ENCODE measurements around the gene RETREG1.
"Not testable (repeated sequence)": the region's sequence is repeated elsewhere in the genome, so short reads cannot be mapped to it uniquely, and the experiment has no call there.

RETREG1 gene

DNA sequence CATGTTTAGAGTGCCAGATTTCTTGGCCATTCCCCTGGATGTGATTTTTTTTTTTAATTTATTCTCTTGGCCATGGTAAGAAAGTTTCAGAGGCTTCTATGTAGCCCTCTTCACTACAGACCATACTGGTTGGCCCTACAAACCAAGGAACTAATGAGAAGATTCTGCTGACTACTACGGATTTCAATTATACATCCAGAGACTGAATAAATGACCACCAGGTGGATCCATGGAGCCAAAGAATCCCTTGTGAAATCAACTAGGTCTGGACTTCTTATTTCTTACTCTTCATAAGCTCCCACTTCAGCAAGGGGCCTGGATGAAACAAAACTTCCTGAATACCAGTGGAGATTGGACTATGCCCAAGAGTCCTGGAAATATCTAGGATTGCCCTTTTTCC, 178.8 kb downstream of the RETREG1 start:
- DNase-seq (ENCODE audit: extremely low spot score): no peak
- CTCF ChIA-PET: interaction anchor here (1.5 kb wide), 1 partner anchor 18 kb away, joined by 5 read pairs; no protein-coding TSS in a partner anchor
- POLR2A ChIA-PET: no interaction called here
- TF ChIP-seq NFRKB (IDR thresholded peaks at IDR 0.05) (no peak), CTBP1 (IDR thresholded peaks at IDR 0.05; ENCODE audit: borderline replicate concordance) (no peak), BHLHE40 (IDR thresholded peaks at IDR 0.05; ENCODE audit: borderline replicate concordance) (no peak), HDGF (IDR thresholded peaks at IDR 0.05; ENCODE audit: borderline replicate concordance) (no peak), ARNT (IDR thresholded peaks at IDR 0.05) (no peak)

GRCh38 chr5:16436065-16436682, 180.6 kb downstream of the RETREG1 start:
- CTCF ChIA-PET; DNase-seq (ENCODE audit: extremely low spot score): not testable (repeated sequence)
- POLR2A ChIA-PET: interaction anchor here (0.6 kb wide), 1 partner anchor 278 kb away, joined by 3 read pairs; no protein-coding TSS in a partner anchor

DNA sequence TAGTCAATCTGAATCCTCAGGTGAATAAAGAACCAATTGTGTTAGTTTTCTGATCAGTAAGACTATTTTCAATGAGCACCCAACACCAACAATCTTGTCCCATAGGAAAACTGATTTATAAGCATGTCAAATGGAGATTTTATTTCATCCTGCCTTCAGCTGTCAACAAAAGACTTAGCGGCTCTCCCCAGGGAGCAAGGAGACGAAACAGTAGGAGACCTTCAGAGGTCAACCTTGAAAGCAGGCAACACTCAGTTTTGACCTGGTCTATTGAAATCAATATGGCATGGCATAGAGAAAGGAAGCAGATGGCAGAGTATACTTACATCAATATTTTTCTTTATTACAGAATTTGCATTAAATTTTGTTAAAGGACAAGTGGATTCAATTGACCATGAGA, 185.3 kb downstream of the RETREG1 start:
- TF ChIP-seq, protein P1, sequence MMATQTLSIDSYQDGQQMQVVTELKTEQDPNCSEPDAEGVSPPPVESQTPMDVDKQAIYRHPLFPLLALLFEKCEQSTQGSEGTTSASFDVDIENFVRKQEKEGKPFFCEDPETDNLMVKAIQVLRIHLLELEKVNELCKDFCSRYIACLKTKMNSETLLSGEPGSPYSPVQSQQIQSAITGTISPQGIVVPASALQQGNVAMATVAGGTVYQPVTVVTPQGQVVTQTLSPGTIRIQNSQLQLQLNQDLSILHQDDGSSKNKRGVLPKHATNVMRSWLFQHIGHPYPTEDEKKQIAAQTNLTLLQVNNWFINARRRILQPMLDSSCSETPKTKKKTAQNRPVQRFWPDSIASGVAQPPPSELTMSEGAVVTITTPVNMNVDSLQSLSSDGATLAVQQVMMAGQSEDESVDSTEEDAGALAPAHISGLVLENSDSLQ (IDR thresholded peaks at IDR 0.05): peak; percentile 31; the same call in 1 of the 2 replicates
- no peak for TF ChIP-seq NFRKB (IDR thresholded peaks at IDR 0.05)
- DNase-seq (ENCODE audit: extremely low spot score): no peak
- ChIA-PET POLR2A (no interaction called here), CTCF (no interaction called here)

- ChIA-PET CTCF (no interaction called here), POLR2A (no interaction called here)
- DNase-seq (ENCODE audit: extremely low spot score): no peak
- no peak for TF ChIP-seq FOXM1 (IDR thresholded peaks at IDR 0.05; ENCODE audit: borderline replicate concordance)
These were observed 186.3 kb downstream of the RETREG1 start for GRCh38 chr5:16430349-16431089.

DNA sequence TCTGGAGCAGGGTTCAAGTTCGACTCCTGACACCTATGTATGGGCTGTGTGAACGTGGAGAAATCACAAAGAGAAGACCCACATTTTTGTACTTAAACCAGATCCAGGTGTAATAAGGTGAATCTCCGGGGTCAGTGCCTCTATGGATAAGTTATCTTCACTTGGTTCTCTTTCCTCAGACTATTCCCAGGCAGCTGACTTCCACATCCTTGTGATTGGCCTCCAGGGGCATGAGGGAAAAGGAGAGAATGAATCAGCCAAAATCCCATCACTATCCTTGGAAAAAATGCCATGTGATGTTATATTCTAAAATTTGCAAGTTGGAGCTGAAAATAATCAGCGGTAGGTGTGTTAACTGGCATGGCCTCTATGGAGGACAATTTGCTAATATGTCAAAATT, 188.4 kb downstream of the RETREG1 start:
- CTCF ChIA-PET: interaction anchor here (0.6 to 1.5 kb wide), 2 partner anchors 28 to 101 kb away, joined by 3 to 7 read pairs; no protein-coding TSS in a partner anchor

DNA sequence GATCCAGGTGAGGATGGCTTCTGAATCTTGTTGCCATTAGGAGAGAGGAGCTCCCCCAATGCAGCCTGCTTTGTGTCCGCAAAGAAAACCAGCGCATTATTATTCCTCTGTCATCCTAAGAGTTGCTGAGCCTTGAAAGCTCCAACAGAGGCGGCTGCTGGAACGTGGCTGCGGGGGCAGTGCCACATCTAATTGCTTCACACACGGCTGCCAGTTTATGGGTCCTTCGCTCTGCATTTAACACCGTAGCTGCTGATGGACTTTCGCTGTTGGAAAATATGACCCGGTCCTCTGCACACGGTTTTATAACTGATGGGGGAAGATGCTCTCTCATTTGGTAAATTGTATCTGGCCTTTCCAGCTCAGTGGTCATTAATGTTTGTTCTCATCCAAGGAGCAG, 189.2 kb downstream of the RETREG1 start:
- TF ChIP-seq, protein P1 (IDR thresholded peaks at IDR 0.05): no peak
- no peak for TF ChIP-seq SUZ12 (IDR thresholded peaks at IDR 0.05)
- no peak for TF ChIP-seq BHLHE40 (IDR thresholded peaks at IDR 0.05; ENCODE audit: borderline replicate concordance)
- TF ChIP-seq L3MBTL2 (conservative IDR thresholded peaks at IDR 0.05): no peak
- no peak for TF ChIP-seq ZNF384 (IDR thresholded peaks at IDR 0.05)
- TF ChIP-seq ELF4 (IDR thresholded peaks at IDR 0.05): no peak
- TF ChIP-seq TARDBP (IDR thresholded peaks at IDR 0.05): no peak
- no peak for TF ChIP-seq FOXA1 (IDR thresholded peaks at IDR 0.05)
- no peak for TF ChIP-seq NFRKB (IDR thresholded peaks at IDR 0.05)
- no peak for TF ChIP-seq CTBP1 (IDR thresholded peaks at IDR 0.05; ENCODE audit: borderline replicate concordance)
- no peak for TF ChIP-seq FOXM1 (IDR thresholded peaks at IDR 0.05; ENCODE audit: borderline replicate concordance)
- no peak for TF ChIP-seq HDGF (IDR thresholded peaks at IDR 0.05; ENCODE audit: borderline replicate concordance)
- no peak for TF ChIP-seq SP1 (IDR thresholded peaks at IDR 0.05)
- ChIA-PET POLR2A (no interaction called here), CTCF (interaction anchor here (1.5 kb wide), 1 partner anchor 29 kb away, joined by 7 read pairs; no protein-coding TSS in a partner anchor)
- no peak for DNase-seq (ENCODE audit: extremely low spot score)

More for the DNA sequence above, 188.4 kb downstream of the RETREG1 start:
- POLR2A ChIA-PET: no interaction called here
- TF ChIP-seq FOXA1 (IDR thresholded peaks at IDR 0.05): no peak
- TF ChIP-seq CTBP1 (IDR thresholded peaks at IDR 0.05; ENCODE audit: borderline replicate concordance): no peak
- TF ChIP-seq LEF1 (IDR thresholded peaks at IDR 0.05; ENCODE audit: borderline replicate concordance): no peak
- no peak for TF ChIP-seq FOXM1 (IDR thresholded peaks at IDR 0.05; ENCODE audit: borderline replicate concordance)
- TF ChIP-seq NFRKB (IDR thresholded peaks at IDR 0.05): no peak
- no peak for DNase-seq (ENCODE audit: extremely low spot score)

Measured in HEK293T (cell line).